ENCODE measurements around the gene ADH1C. TPM values are rescaled to one million over a fixed set of nuclear protein-coding genes. Genes with fewer than 3 reads are reported as not detected.

ADH1C gene
- total and polyA plus RNA-seq, 9 of the 15 experiments (the other 6 are each of a cell fraction or from before 2014, with no cell fraction given): 0.40 TPM; not detected in 8

DNA sequence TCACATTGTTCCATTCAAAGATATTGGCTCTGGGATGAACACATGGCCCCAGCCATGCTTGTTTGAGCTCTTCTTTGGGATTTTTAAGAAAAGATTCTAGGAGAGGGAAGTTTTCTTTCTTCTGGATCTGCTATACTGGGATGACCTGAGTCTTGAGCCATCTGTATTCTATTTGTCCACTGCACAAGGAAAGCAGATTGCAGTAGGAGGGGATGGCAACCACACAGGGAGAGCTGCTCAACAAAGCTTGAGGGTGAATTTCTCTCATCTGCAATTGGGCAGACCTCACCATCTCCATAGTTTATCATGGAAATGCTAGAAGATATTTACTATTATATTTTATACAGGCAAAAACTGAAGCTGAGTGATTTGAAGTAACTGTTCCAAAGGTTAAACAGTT, 48.3 kb upstream of the ADH1C start:
- Histone ChIP-seq H3K4me2 (ENCODE audit: insufficient read depth, low read length) (no peak overlapping the region), H3K36me3 (ENCODE audit: control insufficient read depth, insufficient read depth, low read length) (no peaks in the 10 kb centered on the region), H3K4me3 (no peak overlapping the region), H3K27ac (ENCODE audit: extremely low read depth, low read depth, low read length) (no peak overlapping the region), H3K4me1 (replicated peaks in 1 of 2; ENCODE audit: control insufficient read depth in 2 of 2, insufficient read depth in 2 of 2, low read length in 2 of 2) (no peaks in the 10 kb centered on the region), H3K9me3 (replicated peaks; ENCODE audit: control insufficient read depth, insufficient read depth, low read depth, low read length) (no peaks in the 10 kb centered on the region), H3K79me2 (ENCODE audit: control insufficient read depth, insufficient read depth, low read length) (no peaks in the 10 kb centered on the region), H4K20me1 (replicated peaks; ENCODE audit: control insufficient read depth, insufficient read depth, low read length) (no peaks in the 10 kb centered on the region), H3K9me1 (ENCODE audit: control insufficient read depth, insufficient read depth, low read length) (no peaks in the 10 kb centered on the region), H3K27me3 (ENCODE audit: control insufficient read depth in 2 of 2, insufficient read depth in 2 of 2, low read length in 2 of 2) (no peaks in the 10 kb centered on the region), H2AFZ (ENCODE audit: low read depth, low read length) (no peak overlapping the region), H3K9ac (ENCODE audit: insufficient read depth in 1 of 2, low read depth in 2 of 2, low read length in 2 of 2) (no peak overlapping the region)
- in situ Hi-C loops (cut with MboI) (loop anchor here (10.0 to 25.0 kb wide), 2 partner anchors 656 to 939 kb away; no protein-coding TSS in a partner anchor), intact Hi-C loops (cut with micrococcal nuclease) (no loop called here)
- BruUV-seq (replicated peaks): no TSS peak
- FAIRE-seq (no peak), DNase-seq (ENCODE audit: extremely low read depth in 1 of 4, low spot score in 3 of 4) (no peak), ATAC-seq (no peak)
- CTCF ChIA-PET (ENCODE audit: low intra/inter-chr PET ratio): no interaction called here
- POLR2A ChIA-PET: no interaction called here
- TF ChIP-seq RBM39 (optimal IDR thresholded peaks at IDR 0.05; ENCODE audit: low read depth, low read length) (no peak), RCOR1 (IDR thresholded peaks at IDR 0.05; ENCODE audit: borderline replicate concordance in 1 of 2, low read depth in 2 of 2, low read length in 2 of 2) (no peak), SLC30A9 (CRISPR knock-in tag; IDR thresholded peaks at IDR 0.05) (no peak), HOXB6 (CRISPR knock-in tag; IDR thresholded peaks at IDR 0.05; ENCODE audit: borderline replicate concordance) (no peak), FIP1L1 (IDR thresholded peaks at IDR 0.05; ENCODE audit: low read depth, low read length, poor library complexity, severe bottlenecking) (no peak), ZNF696 (CRISPR knock-in tag; conservative IDR thresholded peaks at IDR 0.05) (no peak), EZH2 (IDR thresholded peaks at IDR 0.05; ENCODE audit: borderline replicate concordance, low read depth, low read length) (no peak), NUFIP1 (IDR thresholded peaks at IDR 0.05; ENCODE audit: partially characterized antibody) (no peak), ZNF253 (CRISPR knock-in tag; conservative IDR thresholded peaks at IDR 0.05) (no peak), CBFB (CRISPR knock-in tag; IDR thresholded peaks at IDR 0.05) (no peak), ZNF324 (CRISPR knock-in tag; IDR thresholded peaks at IDR 0.05) (no peak), RBM34 (IDR thresholded peaks at IDR 0.05; ENCODE audit: borderline replicate concordance, insufficient read depth, low read length) (no peak), ZNF217 (CRISPR knock-in tag; IDR thresholded peaks at IDR 0.05) (no peak), RFX7 (CRISPR knock-in tag; IDR thresholded peaks at IDR 0.05) (no peak), STAT5A (IDR thresholded peaks at IDR 0.05; ENCODE audit: borderline replicate concordance, low read length) (no peak)
- TF ChIP-seq, protein P1, sequence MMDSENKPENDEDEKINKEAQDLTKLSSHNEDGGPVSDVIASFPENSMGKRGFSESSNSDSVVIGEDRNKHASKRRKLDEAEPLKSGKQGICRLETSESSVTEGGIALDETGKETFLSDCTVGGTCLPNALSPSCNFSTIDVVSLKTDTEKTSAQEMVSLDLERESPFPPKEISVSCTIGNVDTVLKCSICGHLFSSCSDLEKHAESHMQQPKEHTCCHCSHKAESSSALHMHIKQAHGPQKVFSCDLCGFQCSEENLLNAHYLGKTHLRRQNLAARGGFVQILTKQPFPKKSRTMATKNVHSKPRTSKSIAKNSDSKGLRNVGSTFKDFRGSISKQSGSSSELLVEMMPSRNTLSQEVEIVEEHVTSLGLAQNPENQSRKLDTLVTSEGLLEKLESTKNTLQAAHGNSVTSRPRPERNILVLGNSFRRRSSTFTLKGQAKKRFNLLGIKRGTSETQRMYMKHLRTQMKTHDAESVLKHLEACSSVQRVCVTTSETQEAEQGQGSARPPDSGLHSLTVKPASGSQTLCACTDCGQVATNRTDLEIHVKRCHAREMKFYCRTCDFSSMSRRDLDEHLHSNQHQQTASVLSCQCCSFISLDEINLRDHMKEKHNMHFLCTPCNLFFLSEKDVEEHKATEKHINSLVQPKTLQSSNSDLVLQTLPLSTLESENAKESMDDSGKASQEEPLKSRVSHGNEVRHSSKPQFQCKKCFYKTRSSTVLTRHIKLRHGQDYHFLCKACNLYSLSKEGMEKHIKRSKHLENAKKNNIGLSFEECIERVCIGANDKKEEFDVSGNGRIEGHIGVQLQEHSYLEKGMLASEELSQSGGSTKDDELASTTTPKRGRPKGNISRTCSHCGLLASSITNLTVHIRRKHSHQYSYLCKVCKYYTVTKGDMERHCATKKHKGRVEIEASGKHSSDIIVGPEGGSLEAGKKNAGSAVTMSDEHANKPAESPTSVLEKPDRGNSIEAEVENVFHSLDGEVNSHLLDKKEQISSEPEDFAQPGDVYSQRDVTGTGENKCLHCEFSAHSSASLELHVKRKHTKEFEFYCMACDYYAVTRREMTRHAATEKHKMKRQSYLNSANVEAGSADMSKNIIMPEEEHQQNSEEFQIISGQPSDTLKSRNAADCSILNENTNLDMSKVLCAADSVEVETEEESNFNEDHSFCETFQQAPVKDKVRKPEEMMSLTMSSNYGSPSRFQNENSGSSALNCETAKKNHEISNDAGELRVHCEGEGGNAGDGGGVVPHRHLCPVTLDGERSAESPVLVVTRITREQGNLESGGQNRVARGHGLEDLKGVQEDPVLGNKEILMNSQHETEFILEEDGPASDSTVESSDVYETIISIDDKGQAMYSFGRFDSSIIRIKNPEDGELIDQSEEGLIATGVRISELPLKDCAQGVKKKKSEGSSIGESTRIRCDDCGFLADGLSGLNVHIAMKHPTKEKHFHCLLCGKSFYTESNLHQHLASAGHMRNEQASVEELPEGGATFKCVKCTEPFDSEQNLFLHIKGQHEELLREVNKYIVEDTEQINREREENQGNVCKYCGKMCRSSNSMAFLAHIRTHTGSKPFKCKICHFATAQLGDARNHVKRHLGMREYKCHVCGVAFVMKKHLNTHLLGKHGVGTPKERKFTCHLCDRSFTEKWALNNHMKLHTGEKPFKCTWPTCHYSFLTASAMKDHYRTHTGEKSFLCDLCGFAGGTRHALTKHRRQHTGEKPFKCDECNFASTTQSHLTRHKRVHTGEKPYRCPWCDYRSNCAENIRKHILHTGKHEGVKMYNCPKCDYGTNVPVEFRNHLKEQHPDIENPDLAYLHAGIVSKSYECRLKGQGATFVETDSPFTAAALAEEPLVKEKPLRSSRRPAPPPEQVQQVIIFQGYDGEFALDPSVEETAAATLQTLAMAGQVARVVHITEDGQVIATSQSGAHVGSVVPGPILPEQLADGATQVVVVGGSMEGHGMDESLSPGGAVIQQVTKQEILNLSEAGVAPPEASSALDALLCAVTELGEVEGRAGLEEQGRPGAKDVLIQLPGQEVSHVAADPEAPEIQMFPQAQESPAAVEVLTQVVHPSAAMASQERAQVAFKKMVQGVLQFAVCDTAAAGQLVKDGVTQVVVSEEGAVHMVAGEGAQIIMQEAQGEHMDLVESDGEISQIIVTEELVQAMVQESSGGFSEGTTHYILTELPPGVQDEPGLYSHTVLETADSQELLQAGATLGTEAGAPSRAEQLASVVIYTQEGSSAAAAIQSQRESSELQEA (IDR thresholded peaks at IDR 0.05; ENCODE audit: low read depth): no peak
- TF ChIP-seq, protein P2, sequence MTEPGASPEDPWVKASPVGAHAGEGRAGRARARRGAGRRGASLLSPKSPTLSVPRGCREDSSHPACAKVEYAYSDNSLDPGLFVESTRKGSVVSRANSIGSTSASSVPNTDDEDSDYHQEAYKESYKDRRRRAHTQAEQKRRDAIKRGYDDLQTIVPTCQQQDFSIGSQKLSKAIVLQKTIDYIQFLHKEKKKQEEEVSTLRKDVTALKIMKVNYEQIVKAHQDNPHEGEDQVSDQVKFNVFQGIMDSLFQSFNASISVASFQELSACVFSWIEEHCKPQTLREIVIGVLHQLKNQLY (CRISPR knock-in tag; conservative IDR thresholded peaks at IDR 0.05): no peak
